ENCODE measurements around the gene AGFG1. TPM values are rescaled to one million over a fixed set of nuclear protein-coding genes. Genes with fewer than 3 reads are reported as not detected.
"Not testable (repeated sequence)": the region's sequence is repeated elsewhere in the genome, so short reads cannot be mapped to it uniquely, and the experiment has no call there.

AGFG1 gene
- polyA plus RNA-seq, 4 donors: 45.3 to 116 (median 58.9) TPM

DNA sequence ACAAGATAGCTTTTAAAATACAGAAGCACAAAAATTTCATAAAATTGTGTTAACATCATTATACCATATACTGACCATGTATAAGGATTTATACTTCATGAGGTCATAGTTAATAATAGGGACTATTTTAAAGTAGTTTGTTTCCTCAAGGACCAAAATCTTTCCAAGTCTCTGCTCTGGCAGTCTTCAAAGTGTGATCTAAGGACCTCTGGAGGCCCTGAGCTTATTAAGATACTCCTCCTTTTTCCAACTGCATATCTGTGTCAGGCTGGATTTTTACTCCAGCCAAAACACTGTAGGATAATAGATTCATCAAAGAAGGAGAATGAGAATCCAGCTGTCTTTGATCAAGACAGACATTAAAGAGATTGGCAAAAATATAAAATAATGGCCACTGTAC is 125.1 kb downstream of the AGFG1 start:
- no peak overlapping the region for H3K27ac ChIP-seq (ENCODE audit: low read depth in 1 of 3, low read length in 2 of 3)
- FAIRE-seq (no peak), DNase-seq (no peak)
- H3K27me3 ChIP-seq (ENCODE audit: control insufficient read depth in 3 of 3, insufficient read depth in 3 of 3, low read length in 3 of 3): peaks cover 0 to 4% (median 0%) of the 10 kb centered on the region in 3 donors
- no peaks in the 10 kb centered on the region for H3K4me1 ChIP-seq (ENCODE audit: control insufficient read depth in 3 of 3, insufficient read depth in 2 of 3, low read depth in 1 of 3, low read length in 2 of 3)
- no peaks in the 10 kb centered on the region for H3K36me3 ChIP-seq (ENCODE audit: control insufficient read depth in 3 of 3, insufficient read depth in 2 of 3, low read depth in 1 of 3, low read length in 3 of 3)
- no peaks in the 10 kb centered on the region for H3K9me3 ChIP-seq (ENCODE audit: control insufficient read depth in 2 of 2, insufficient read depth in 1 of 2, low read depth in 1 of 2, low read length in 1 of 2)
- no peak overlapping the region for H3K4me3 ChIP-seq (ENCODE audit: low read depth in 1 of 3, low read length in 3 of 3)

DNA sequence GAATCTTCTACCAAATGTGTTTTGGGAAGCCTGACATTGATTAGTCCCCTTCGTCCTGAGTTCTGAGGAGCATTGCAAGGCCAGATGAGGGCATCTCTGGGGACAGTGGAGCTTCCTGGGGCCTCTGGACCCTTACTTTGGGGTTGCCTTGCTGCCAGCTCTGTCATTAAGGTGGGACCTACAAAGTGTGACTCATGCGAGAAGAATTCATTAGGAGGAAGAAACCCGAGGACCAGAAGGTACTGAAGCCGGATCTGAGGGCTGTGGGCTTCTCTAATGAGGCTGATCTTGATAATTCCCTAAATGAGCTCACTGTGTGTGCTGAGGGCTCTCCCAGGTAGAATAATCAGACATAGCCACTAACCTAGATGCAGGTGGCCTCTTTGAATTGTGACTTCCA is 126.0 kb downstream of the AGFG1 start:
- Histone ChIP-seq H3K27ac (ENCODE audit: low read depth in 1 of 3, low read length in 2 of 3) (no peak overlapping the region), H3K4me3 (ENCODE audit: low read depth in 1 of 3, low read length in 3 of 3) (no peak overlapping the region), H3K27me3 (ENCODE audit: control insufficient read depth in 3 of 3, insufficient read depth in 3 of 3, low read length in 3 of 3) (peaks cover 0 to 4% (median 0%) of the 10 kb centered on the region in 3 donors), H3K36me3 (ENCODE audit: control insufficient read depth in 3 of 3, insufficient read depth in 2 of 3, low read depth in 1 of 3, low read length in 3 of 3) (no peaks in the 10 kb centered on the region), H3K4me1 (ENCODE audit: control insufficient read depth in 3 of 3, insufficient read depth in 2 of 3, low read depth in 1 of 3, low read length in 2 of 3) (no peaks in the 10 kb centered on the region), H3K9me3 (ENCODE audit: control insufficient read depth in 2 of 2, insufficient read depth in 1 of 2, low read depth in 1 of 2, low read length in 1 of 2) (no peaks in the 10 kb centered on the region)
- no peak for DNase-seq
- 57 to 67% (median 58%) methylated on average over 4 of the region's 4 CpGs for WGBS, 3 donors
- no peak for FAIRE-seq

DNA sequence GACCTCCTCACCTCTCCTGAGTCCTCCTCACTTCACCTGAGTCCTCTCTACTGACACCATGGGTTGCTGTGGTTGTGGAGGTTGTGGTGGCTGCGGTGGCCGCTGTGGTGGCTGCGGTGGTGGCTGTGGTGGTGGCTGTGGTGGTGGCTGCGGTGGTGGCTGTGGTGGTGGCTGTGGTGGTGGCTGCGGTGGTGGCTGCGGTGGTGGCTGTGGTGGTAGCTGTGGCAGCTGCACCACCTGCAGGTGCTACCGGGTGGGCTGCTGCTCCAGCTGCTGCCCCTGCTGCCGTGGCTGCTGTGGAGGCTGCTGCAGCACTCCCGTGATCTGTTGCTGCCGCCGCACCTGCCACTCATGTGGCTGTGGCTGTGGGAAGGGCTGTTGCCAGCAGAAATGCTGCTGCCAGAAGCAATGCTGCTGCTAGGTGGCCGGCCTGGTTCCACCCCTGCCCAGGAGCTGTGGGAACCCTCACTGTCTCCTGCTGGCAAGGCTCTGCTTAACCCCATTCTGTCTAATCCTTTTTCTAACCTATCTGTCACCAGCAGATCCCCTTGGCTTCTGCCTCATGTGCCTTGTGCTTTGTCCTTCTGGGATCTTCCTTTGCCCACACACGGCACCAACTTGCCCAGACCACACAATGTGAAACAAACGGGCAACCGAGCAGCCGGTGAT is 127.0 kb downstream of the AGFG1 start, which contains the start of gene SCYGR2:
Gene SCYGR2 (plus strand): TSS at position 59 of the 669 bp plus-strand sequence. CDS start 0 bp downstream, at position 59.
- not testable (repeated sequence) for H3K4me3 ChIP-seq (ENCODE audit: low read depth in 1 of 3, low read length in 3 of 3); H3K4me1 ChIP-seq (ENCODE audit: control insufficient read depth in 3 of 3, insufficient read depth in 2 of 3, low read depth in 1 of 3, low read length in 2 of 3); H3K9me3 ChIP-seq (ENCODE audit: control insufficient read depth in 2 of 2, insufficient read depth in 1 of 2, low read depth in 1 of 2, low read length in 1 of 2); FAIRE-seq; H3K27me3 ChIP-seq (ENCODE audit: control insufficient read depth in 3 of 3, insufficient read depth in 3 of 3, low read length in 3 of 3); H3K27ac ChIP-seq (ENCODE audit: low read depth in 1 of 3, low read length in 2 of 3); DNase-seq; H3K36me3 ChIP-seq (ENCODE audit: control insufficient read depth in 3 of 3, insufficient read depth in 2 of 3, low read depth in 1 of 3, low read length in 3 of 3)
- 65 to 82% (median 76%) methylated on average over 12 to 16 of the region's 16 CpGs for WGBS, 3 donors

DNA sequence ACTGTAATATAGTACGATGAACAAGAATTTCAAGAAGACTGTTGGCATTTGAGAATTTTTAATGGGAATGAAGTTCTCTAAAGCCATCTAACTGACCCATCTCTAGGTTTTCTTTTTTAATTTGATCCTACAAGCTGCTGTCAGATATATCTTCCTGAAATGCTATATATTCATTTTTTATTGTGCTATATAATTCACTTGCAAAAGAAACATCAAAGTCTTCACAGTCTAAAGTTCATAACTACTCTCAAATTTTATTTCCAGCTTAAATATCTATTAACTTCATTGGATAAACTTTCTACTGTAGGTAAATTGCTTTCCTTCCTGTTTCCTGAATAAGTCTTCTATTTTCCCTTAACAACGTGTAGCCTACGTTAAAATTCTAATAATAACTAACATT is 130.4 kb downstream of the AGFG1 start:
- H3K27ac ChIP-seq (ENCODE audit: low read depth in 1 of 3, low read length in 2 of 3): no peak overlapping the region
- WGBS, 3 donors: 19 to 56% (median 30%) methylated on average over 3 of the region's 3 CpGs
- DNase-seq (no peak), FAIRE-seq (no peak)
- no peaks in the 10 kb centered on the region for H3K9me3 ChIP-seq (ENCODE audit: control insufficient read depth in 2 of 2, insufficient read depth in 1 of 2, low read depth in 1 of 2, low read length in 1 of 2)
- no peaks in the 10 kb centered on the region for H3K27me3 ChIP-seq (ENCODE audit: control insufficient read depth in 3 of 3, insufficient read depth in 3 of 3, low read length in 3 of 3)
- H3K4me1 ChIP-seq (ENCODE audit: control insufficient read depth in 3 of 3, insufficient read depth in 2 of 3, low read depth in 1 of 3, low read length in 2 of 3): no peaks in the 10 kb centered on the region
- no peak overlapping the region for H3K4me3 ChIP-seq (ENCODE audit: low read depth in 1 of 3, low read length in 3 of 3)
- H3K36me3 ChIP-seq (ENCODE audit: control insufficient read depth in 3 of 3, insufficient read depth in 2 of 3, low read depth in 1 of 3, low read length in 3 of 3): no peaks in the 10 kb centered on the region

DNA sequence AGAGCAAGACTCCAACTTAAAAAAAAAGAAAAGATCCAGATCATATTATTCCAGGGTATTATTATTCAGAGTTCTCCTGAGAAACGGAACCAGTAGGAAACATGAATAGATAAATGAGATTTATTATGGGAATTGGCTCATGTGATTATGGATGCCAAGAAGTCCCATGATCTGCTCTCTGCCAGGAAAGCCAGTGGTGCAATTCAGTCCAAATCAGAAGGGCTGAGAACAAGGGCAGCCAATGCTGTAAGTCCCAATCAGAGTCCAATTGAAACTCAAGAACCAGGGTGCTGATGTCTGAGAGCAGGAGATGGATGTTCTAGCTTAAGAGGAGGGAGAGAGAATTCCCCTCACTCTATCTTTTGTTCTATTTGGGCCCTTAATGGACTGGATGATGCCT is 134.5 kb downstream of the AGFG1 start:
- H3K9me3 ChIP-seq (ENCODE audit: control insufficient read depth in 2 of 2, insufficient read depth in 1 of 2, low read depth in 1 of 2, low read length in 1 of 2): no peaks in the 10 kb centered on the region
- DNase-seq (peak in 1 of 2 donors; percentile 28), FAIRE-seq (no peak)
- no peaks in the 10 kb centered on the region for H3K27me3 ChIP-seq (ENCODE audit: control insufficient read depth in 3 of 3, insufficient read depth in 3 of 3, low read length in 3 of 3)
- no peaks in the 10 kb centered on the region for H3K36me3 ChIP-seq (ENCODE audit: control insufficient read depth in 3 of 3, insufficient read depth in 2 of 3, low read depth in 1 of 3, low read length in 3 of 3)
- no peak overlapping the region for H3K27ac ChIP-seq (ENCODE audit: low read depth in 1 of 3, low read length in 2 of 3)
- H3K4me1 ChIP-seq (ENCODE audit: control insufficient read depth in 3 of 3, insufficient read depth in 2 of 3, low read depth in 1 of 3, low read length in 2 of 3): no peaks in the 10 kb centered on the region
- H3K4me3 ChIP-seq (ENCODE audit: low read depth in 1 of 3, low read length in 3 of 3): no peak overlapping the region
- 81 to 100% (median 96%) methylated on average over 1 of the region's 1 CpG for WGBS, 3 donors

DNA sequence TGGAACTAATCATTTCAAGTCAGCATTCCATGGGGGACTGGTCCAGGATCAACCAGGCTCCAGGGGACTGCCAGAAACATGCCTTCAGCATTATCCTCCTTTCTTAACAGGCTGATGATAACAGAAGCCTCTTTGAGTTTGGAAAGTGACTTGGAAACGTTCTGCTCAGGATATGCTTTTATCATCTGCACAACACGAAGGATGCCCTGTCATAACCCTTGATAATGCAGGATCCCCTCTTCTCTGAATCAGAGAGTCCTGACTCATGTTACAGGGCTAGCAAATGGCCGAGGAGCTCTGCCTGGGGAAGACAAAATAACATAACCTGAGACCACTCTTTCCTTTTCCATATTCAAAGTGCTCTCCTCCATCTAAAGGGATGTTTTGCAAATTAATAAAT is 136.0 kb downstream of the AGFG1 start:
- no peak for DNase-seq
- no peaks in the 10 kb centered on the region for H3K9me3 ChIP-seq (ENCODE audit: control insufficient read depth in 2 of 2, insufficient read depth in 1 of 2, low read depth in 1 of 2, low read length in 1 of 2)
- H3K4me3 ChIP-seq (ENCODE audit: low read depth in 1 of 3, low read length in 3 of 3): no peak overlapping the region
- peaks cover 0 to 3% (median 0%) of the 10 kb centered on the region in 3 donors for H3K27me3 ChIP-seq (ENCODE audit: control insufficient read depth in 3 of 3, insufficient read depth in 3 of 3, low read length in 3 of 3)
- 57 to 80% (median 67%) methylated on average over 3 of the region's 3 CpGs for WGBS, 3 donors
- H3K27ac ChIP-seq (ENCODE audit: low read depth in 1 of 3, low read length in 2 of 3): no peak overlapping the region
- H3K36me3 ChIP-seq (ENCODE audit: control insufficient read depth in 3 of 3, insufficient read depth in 2 of 3, low read depth in 1 of 3, low read length in 3 of 3): no peaks in the 10 kb centered on the region
- no peaks in the 10 kb centered on the region for H3K4me1 ChIP-seq (ENCODE audit: control insufficient read depth in 3 of 3, insufficient read depth in 2 of 3, low read depth in 1 of 3, low read length in 2 of 3)
- no peak for FAIRE-seq

DNA sequence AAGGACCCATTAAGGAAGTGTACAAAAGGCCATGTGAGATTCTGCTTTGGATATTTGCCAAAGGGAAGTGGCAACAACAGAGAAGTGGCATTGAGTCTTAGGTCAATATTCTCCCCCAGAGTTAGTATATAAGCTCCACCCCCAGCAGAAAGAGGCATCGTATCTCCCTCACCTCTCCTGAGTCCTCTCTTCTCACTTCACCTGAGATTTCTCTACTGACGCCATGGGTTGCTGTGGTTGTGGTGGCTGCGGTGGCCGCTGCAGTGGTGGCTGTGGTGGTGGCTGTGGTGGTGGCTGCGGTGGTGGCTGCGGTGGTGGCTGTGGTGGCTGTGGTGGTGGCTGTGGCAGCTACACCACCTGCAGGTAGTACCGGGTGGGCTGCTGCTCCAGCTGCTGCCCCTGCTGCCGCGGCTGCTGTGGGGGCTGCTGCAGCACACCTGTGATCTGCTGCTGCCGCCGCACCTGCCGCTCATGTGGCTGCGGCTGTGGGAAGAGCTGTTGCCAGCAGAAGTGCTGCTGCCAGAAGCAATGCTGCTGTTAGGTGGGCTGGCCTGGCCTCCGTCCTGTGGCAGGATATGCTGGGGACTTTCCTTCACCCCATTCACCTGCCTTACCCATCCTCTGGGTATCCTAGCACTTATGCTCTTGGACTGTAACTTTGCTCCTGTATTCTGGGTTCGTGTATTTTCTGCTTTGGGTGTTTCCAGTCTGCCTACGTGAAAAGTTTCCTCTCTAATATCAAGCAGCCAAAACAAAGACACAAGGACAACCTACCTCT is 136.8 kb downstream of the AGFG1 start:
- FAIRE-seq (no peak), DNase-seq (peak in 1 of 2 donors; percentile 32)
- WGBS, 3 donors: 61 to 79% (median 71%) methylated on average over 10 to 16 of the region's 16 CpGs
- H3K4me1 ChIP-seq (ENCODE audit: control insufficient read depth in 3 of 3, insufficient read depth in 2 of 3, low read depth in 1 of 3, low read length in 2 of 3): no peaks in the 10 kb centered on the region
- no peak overlapping the region for H3K4me3 ChIP-seq (ENCODE audit: low read depth in 1 of 3, low read length in 3 of 3)
- no peak overlapping the region for H3K27ac ChIP-seq (ENCODE audit: low read depth in 1 of 3, low read length in 2 of 3)
- H3K36me3 ChIP-seq (ENCODE audit: control insufficient read depth in 3 of 3, insufficient read depth in 2 of 3, low read depth in 1 of 3, low read length in 3 of 3): no peaks in the 10 kb centered on the region
- H3K9me3 ChIP-seq (ENCODE audit: control insufficient read depth in 2 of 2, insufficient read depth in 1 of 2, low read depth in 1 of 2, low read length in 1 of 2): no peaks in the 10 kb centered on the region
- peaks cover 0 to 3% (median 0%) of the 10 kb centered on the region in 3 donors for H3K27me3 ChIP-seq (ENCODE audit: control insufficient read depth in 3 of 3, insufficient read depth in 3 of 3, low read length in 3 of 3)

DNA sequence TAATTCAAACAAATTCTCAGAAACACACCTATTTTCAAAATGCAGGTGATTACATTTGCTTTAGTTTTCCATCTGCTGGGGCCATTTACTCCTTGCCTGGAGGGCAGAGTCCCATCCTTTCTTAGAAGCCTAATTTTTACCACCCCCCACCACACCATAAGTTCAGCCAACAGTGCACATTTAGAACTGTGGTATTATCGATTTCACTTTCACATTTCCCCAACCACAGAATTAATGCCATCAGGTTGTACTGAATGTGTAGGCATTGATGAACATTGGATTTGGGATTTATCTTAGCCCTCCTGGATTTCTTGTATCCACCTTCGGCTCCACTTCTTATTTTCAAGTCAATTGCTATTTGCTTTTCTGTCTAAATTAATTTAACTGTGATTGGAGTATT is 138.2 kb downstream of the AGFG1 start:
- Histone ChIP-seq H3K4me3 (ENCODE audit: low read depth in 1 of 3, low read length in 3 of 3) (no peak overlapping the region), H3K27me3 (ENCODE audit: control insufficient read depth in 3 of 3, insufficient read depth in 3 of 3, low read length in 3 of 3) (peaks cover 0 to 3% (median 0%) of the 10 kb centered on the region in 3 donors), H3K36me3 (ENCODE audit: control insufficient read depth in 3 of 3, insufficient read depth in 2 of 3, low read depth in 1 of 3, low read length in 3 of 3) (no peaks in the 10 kb centered on the region), H3K4me1 (ENCODE audit: control insufficient read depth in 3 of 3, insufficient read depth in 2 of 3, low read depth in 1 of 3, low read length in 2 of 3) (no peaks in the 10 kb centered on the region), H3K27ac (ENCODE audit: low read depth in 1 of 3, low read length in 2 of 3) (no peak overlapping the region), H3K9me3 (ENCODE audit: control insufficient read depth in 2 of 2, insufficient read depth in 1 of 2, low read depth in 1 of 2, low read length in 1 of 2) (no peaks in the 10 kb centered on the region)
- DNase-seq (no peak), FAIRE-seq (no peak)
- WGBS, 3 donors: 47 to 69% (median 58%) methylated on average over 2 of the region's 2 CpGs

All from small intestine (tissue), 7 donors.